ENCODE results near the gene C2CD2. TPM values are rescaled to one million over a fixed set of nuclear protein-coding genes. Genes with fewer than 3 reads are reported as not detected.

Gene C2CD2
- 5.9 to 7.5 TPM (median 6.7 TPM) in 5 replicates for total RNA-seq (2022; extraction: Qiagen RNA extraction)

GRCh38 chr21:41953831-41954653, at the start of gene C2CD2:
C2CD2 (minus strand) TSS chr21:41954018; CDS start chr21:41953648, 370 bp downstream.

GRCh38 chr21:41879190-41879998, 74.4 kb downstream of the C2CD2 start, which contains the start of gene PRDM15:
PRDM15 (minus strand) TSS chr21:41879344; CDS start chr21:41860363, 18,981 bp downstream.

Other genes with a start within 250 kb of the C2CD2 start
- gene RIPK4, start 187.0 kb downstream of the C2CD2 start, total RNA-seq (2022; extraction: Qiagen RNA extraction), result 14.7 to 21.0 TPM (median 17.9 TPM) in 5 replicates
- gene PRDM15, start 74.7 kb downstream of the C2CD2 start, total RNA-seq (2022; extraction: Qiagen RNA extraction), result 2.6 to 3.5 TPM (median 3.1 TPM) in 5 replicates
- gene ZBTB21, start 56.3 kb upstream of the C2CD2 start, total RNA-seq (2022; extraction: Qiagen RNA extraction), result 4.3 to 6.4 TPM (median 5.7 TPM) in 5 replicates
- not detected in 5 replicates for gene UMODL1, start 117.3 kb upstream of the C2CD2 start, total RNA-seq (2022; extraction: Qiagen RNA extraction)